BE2C (cell line): Measurements from ENCODE around the gene BUB1B.

Experiments used
- DNase-seq: peaks from one replicate; pipeline ENCODE4 v3.0.0-alpha.2; 2020
- H3K27me3 ChIP-seq: fragments of 250-450 bp; sonication (Bioruptor Pico); 2 replicates; pipeline ENCODE4 v1.5.1; 2020; ENCODE audit warnings: mild to moderate bottlenecking
- H3K36me3 ChIP-seq: fragments of 250-450 bp; sonication (Bioruptor Pico); 2 replicates; pipeline ENCODE4 v1.5.1; 2020; ENCODE audit warnings: mild to moderate bottlenecking
- H3K4me1 ChIP-seq: fragments of 250-450 bp; sonication (Bioruptor Pico); 2 replicates; pipeline ENCODE4 v1.5.1; 2020
- H3K4me3 ChIP-seq: 2 replicates; pipeline ENCODE4 v1.5.1; 2011; ENCODE audit warnings: low read depth, low read length
- H3K9me3 ChIP-seq: fragments of 250-450 bp; sonication (Bioruptor Pico); 2 replicates; pipeline ENCODE4 v1.5.1; 2020
- TF ChIP-seq, protein P1 (sequence below): IDR thresholded peaks from 2 replicates; pipeline ENCODE4 v1.5.1; 2012; ENCODE audit warnings: mild to moderate bottlenecking, low read depth, low read length

Gene BUB1B

DNA sequence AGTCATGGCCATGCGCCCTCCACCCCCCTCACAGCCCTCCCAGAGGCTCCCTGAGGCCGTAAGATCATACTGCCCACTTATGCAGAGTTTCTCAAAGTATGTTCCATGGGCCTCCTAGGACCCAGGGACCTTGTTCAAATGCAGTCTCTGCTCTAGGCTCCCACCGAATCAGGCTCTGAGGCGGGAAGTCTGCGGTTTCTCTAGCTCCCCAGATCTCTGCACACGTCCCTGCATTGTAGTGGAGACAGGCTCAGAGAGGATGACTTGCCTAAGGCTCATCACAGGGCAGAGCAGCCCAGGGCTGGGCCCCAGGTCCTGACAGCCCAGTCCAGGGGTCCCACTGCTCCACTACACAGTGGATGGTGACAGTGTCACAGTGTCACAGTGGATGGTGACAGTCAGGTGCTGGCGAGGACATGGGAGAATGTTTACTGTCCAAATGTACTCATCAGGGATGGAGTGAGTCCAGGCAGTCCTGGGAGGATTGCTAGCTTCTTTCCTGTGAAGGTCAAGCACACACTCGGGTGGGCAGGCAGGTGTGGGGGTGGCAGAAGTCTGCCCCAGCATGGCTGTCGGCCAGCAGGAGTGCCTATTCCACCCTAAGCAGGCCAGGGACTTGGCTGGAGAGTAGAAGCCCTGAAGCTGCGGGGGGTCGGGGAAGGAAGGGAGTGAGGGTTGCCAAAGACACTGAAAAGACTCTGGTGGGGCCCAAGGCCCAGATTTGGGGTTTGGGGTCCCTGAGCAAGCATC is 109.6 kb downstream of the BUB1B start:
- TF ChIP-seq, protein P1, sequence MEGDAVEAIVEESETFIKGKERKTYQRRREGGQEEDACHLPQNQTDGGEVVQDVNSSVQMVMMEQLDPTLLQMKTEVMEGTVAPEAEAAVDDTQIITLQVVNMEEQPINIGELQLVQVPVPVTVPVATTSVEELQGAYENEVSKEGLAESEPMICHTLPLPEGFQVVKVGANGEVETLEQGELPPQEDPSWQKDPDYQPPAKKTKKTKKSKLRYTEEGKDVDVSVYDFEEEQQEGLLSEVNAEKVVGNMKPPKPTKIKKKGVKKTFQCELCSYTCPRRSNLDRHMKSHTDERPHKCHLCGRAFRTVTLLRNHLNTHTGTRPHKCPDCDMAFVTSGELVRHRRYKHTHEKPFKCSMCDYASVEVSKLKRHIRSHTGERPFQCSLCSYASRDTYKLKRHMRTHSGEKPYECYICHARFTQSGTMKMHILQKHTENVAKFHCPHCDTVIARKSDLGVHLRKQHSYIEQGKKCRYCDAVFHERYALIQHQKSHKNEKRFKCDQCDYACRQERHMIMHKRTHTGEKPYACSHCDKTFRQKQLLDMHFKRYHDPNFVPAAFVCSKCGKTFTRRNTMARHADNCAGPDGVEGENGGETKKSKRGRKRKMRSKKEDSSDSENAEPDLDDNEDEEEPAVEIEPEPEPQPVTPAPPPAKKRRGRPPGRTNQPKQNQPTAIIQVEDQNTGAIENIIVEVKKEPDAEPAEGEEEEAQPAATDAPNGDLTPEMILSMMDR = no peak
- Histone ChIP-seq H3K27me3 (no peaks in the 10 kb centered on the region), H3K4me1 (0 out of 2 replicates have a peak, but pooled peaks cover 2% of the 10 kb centered on the region), H3K9me3 (no peaks in the 10 kb centered on the region), H3K4me3 (no peak overlapping the region), H3K36me3 (no peaks in the 10 kb centered on the region)
- DNase-seq = no peak
